H1 (cell line): ENCODE measurements around the gene FBP1. TPM values are rescaled to one million over a fixed set of nuclear protein-coding genes. Genes with fewer than 3 reads are reported as not detected.

Experiments
- CTCF ChIA-PET: fragments of 300-600 bp; sonication (Branson Sonifier 250); formaldehyde crosslinking; loops from one replicate; lab custom pipeline; 2021; ENCODE audit not compliant: partially characterized antibody; lab: Charles Lee
- POLR2A ChIA-PET: fragments of 300-600 bp; sonication (Branson Sonifier 250); formaldehyde crosslinking; loops from one replicate; lab custom pipeline; 2021; ENCODE audit warnings: inconsistent platforms; ENCODE audit not compliant: partially characterized antibody; lab: Charles Lee
- DNase-seq, 2 experiments: peaks; one replicate each; pipeline versions ENCODE4 v3.0.0 to v3.0.0-alpha.2; 2010 to 2022; ENCODE audit warnings: low spot score in 2 of 2, low read depth in 1 of 2, mixed read lengths in 1 of 2
- FAIRE-seq: peaks from 2 replicates; lab custom pipeline; 2011; peaks lifted over from hg19 to GRCh38; lab: Jason Lieb, UNC
- H2AFZ ChIP-seq: 2 replicates; pipeline ENCODE4 v1.8.1; 2012; ENCODE audit warnings: low read length, inconsistent platforms
- H2AK5ac ChIP-seq: 2 replicates; pipeline ENCODE4 v1.6.1; 2013; ENCODE audit warnings: low read depth, low read length
- H2BK120ac ChIP-seq: replicated peaks from 2 replicates; pipeline ENCODE3; 2013; ENCODE audit warnings: low read depth, low read length, inconsistent platforms
- H2BK12ac ChIP-seq: 2 replicates; pipeline ENCODE4 v1.6.1; 2013; ENCODE audit warnings: low read depth, low read length
- H2BK15ac ChIP-seq: 2 replicates; pipeline ENCODE4 v1.6.1; 2013; ENCODE audit warnings: low read length
- H2BK20ac ChIP-seq: 2 replicates; pipeline ENCODE4 v1.6.1; 2013; ENCODE audit warnings: low read length
- H2BK5ac ChIP-seq: 2 replicates; pipeline ENCODE4 v1.6.1; 2013; ENCODE audit warnings: low read depth, low read length
- H3K14ac ChIP-seq: 2 replicates; pipeline ENCODE4 v1.6.1; 2013; ENCODE audit warnings: inconsistent platforms; ENCODE audit not compliant: insufficient read length
- H3K18ac ChIP-seq: 2 replicates; pipeline ENCODE4 v1.6.1; 2013; ENCODE audit warnings: low read length; ENCODE audit errors: extremely low read depth
- H3K23ac ChIP-seq: 2 replicates; pipeline ENCODE4 v1.6.1; 2013; ENCODE audit warnings: inconsistent platforms; ENCODE audit not compliant: insufficient read length
- H3K23me2 ChIP-seq: 2 replicates; pipeline ENCODE4 v1.6.1; 2013; ENCODE audit warnings: low read depth, low read length
- H3K27ac ChIP-seq: 2 replicates; pipeline ENCODE4 v1.6.1; 2011; ENCODE audit warnings: low read depth, low read length, inconsistent platforms
- H3K27me3 ChIP-seq, 4 experiments: replicated peaks in 1 of 4; 1 replicate in 1 of 4; 2 replicates in 3 of 4; pipeline versions ENCODE4 v1.6.1 to v1.8.1; 2011 to 2013; ENCODE audit warnings: low read length in 3 of 4, mild to moderate bottlenecking in 3 of 4, inconsistent platforms in 2 of 4, mixed read lengths in 2 of 4, moderate library complexity in 1 of 4; ENCODE audit not compliant: control insufficient read depth in 3 of 4, insufficient read depth in 3 of 4; ENCODE audit errors: extremely low read depth in 1 of 4
- H3K36me3 ChIP-seq, 4 experiments: 2 replicates each; pipeline versions ENCODE4 v1.6.1 to v1.8.1; 2011 to 2013; ENCODE audit warnings: mild to moderate bottlenecking in 4 of 4, low read length in 3 of 4, moderate library complexity in 2 of 4, control low read depth in 1 of 4, inconsistent platforms in 1 of 4; ENCODE audit not compliant: insufficient read depth in 4 of 4, control insufficient read depth in 2 of 4
- H3K4ac ChIP-seq: replicated peaks from 2 replicates; pipeline ENCODE3; 2013; ENCODE audit warnings: low read length, low read depth, mixed read lengths, inconsistent platforms; ENCODE audit not compliant: insufficient read length
- H3K4me1 ChIP-seq, 4 experiments: replicated peaks in 1 of 4; 1 replicate in 1 of 4; 2 replicates in 3 of 4; pipeline versions ENCODE4 v1.6.1 to v1.8.1; 2011 to 2013; ENCODE audit warnings: low read length in 3 of 4, inconsistent platforms in 2 of 4, mixed read lengths in 1 of 4; ENCODE audit not compliant: insufficient read depth in 4 of 4, control insufficient read depth in 3 of 4
- H3K4me2 ChIP-seq, 2 experiments: 2 replicates each; pipeline versions ENCODE4 v1.6.1 to v1.8.1; 2011 to 2013; ENCODE audit warnings: low read depth in 2 of 2, low read length in 2 of 2, control low read depth in 1 of 2, inconsistent platforms in 1 of 2, mild to moderate bottlenecking in 1 of 2; ENCODE audit not compliant: insufficient read depth in 1 of 2
- H3K4me3 ChIP-seq, 4 experiments: fragments of 200-600, 300-600 bp in 1 of 4; sonication (generic), shearing (Covaris generic), sonication (Bioruptor Twin) in 1 of 4; 2 replicates each; pipeline versions ENCODE4 v1.5.1 to v1.8.1; 2011 to 2016; ENCODE audit warnings: low read length in 4 of 4, low read depth in 3 of 4, control low read depth in 2 of 4, inconsistent platforms in 2 of 4, mild to moderate bottlenecking in 2 of 4, mixed read lengths in 1 of 4, moderate library complexity in 1 of 4; ENCODE audit not compliant: insufficient read depth in 2 of 4; ENCODE audit errors: extremely low read depth in 1 of 4
- H3K56ac ChIP-seq: replicated peaks from 2 replicates; pipeline ENCODE3; 2013; ENCODE audit warnings: low read depth, mild to moderate bottlenecking, mixed read lengths, low read length, inconsistent platforms; ENCODE audit not compliant: insufficient read length
- H3K79me1 ChIP-seq: 2 replicates; pipeline ENCODE4 v1.6.1; 2013; ENCODE audit warnings: low read depth, low read length, control low read depth
- H3K79me2 ChIP-seq, 2 experiments: 2 replicates each; pipeline versions ENCODE4 v1.6.1 to v1.8.1; 2012 to 2013; ENCODE audit warnings: low read length in 2 of 2, mild to moderate bottlenecking in 2 of 2, inconsistent platforms in 1 of 2; ENCODE audit not compliant: insufficient read depth in 2 of 2, control insufficient read depth in 1 of 2
- H3K9ac ChIP-seq, 4 experiments: replicated peaks in 1 of 4; 1 replicate in 1 of 4; 2 replicates in 3 of 4; pipeline versions ENCODE4 v1.6.1 to v1.8.1; 2011 to 2013; ENCODE audit warnings: low read depth in 3 of 4, low read length in 3 of 4, control low read depth in 2 of 4, mild to moderate bottlenecking in 2 of 4, moderate library complexity in 2 of 4, inconsistent platforms in 1 of 4; ENCODE audit errors: extremely low read depth in 1 of 4
- H3K9me3 ChIP-seq, 2 experiments: 2 replicates each; pipeline versions ENCODE4 v1.6.1 to v1.8.1; 2012 to 2013; ENCODE audit warnings: mild to moderate bottlenecking in 2 of 2, moderate library complexity in 2 of 2, control low read depth in 1 of 2, inconsistent platforms in 1 of 2, low read depth in 1 of 2, low read length in 1 of 2, mixed read lengths in 1 of 2; ENCODE audit not compliant: insufficient read depth in 2 of 2
- H4K20me1 ChIP-seq, 2 experiments: replicated peaks in 1 of 2; 2 replicates each; pipeline versions ENCODE3 to v1.8.1; 2011 to 2013; ENCODE audit warnings: inconsistent platforms in 2 of 2, low read length in 2 of 2, mild to moderate bottlenecking in 1 of 2; ENCODE audit not compliant: insufficient read depth in 2 of 2, control insufficient read depth in 1 of 2
- H4K5ac ChIP-seq: 2 replicates; pipeline ENCODE4 v1.6.1; 2013; ENCODE audit warnings: low read length, low read depth, mixed read lengths, inconsistent platforms; ENCODE audit not compliant: insufficient read length
- H4K8ac ChIP-seq: 2 replicates; pipeline ENCODE4 v1.8.0; 2013; ENCODE audit warnings: mild to moderate bottlenecking, moderate library complexity, low read length, inconsistent platforms; ENCODE audit not compliant: insufficient read depth; ENCODE audit errors: extremely low read depth
- H4K91ac ChIP-seq: replicated peaks from 2 replicates; pipeline ENCODE3; 2013; ENCODE audit warnings: low read length, mixed read lengths, inconsistent platforms; ENCODE audit not compliant: insufficient read length
- ASH2L ChIP-seq: fragments of 200-600, 300-600 bp; sonication (generic); IDR thresholded peaks from one replicate; pipeline ENCODE4 v1.7.1; 2017; ENCODE audit warnings: low read length
- BACH1 ChIP-seq: IDR thresholded peaks from 2 replicates; pipeline ENCODE4 v1.6.1; 2012; ENCODE audit warnings: low read length, improper control_type of control experiment
- CEBPB ChIP-seq: IDR thresholded peaks from 2 replicates; pipeline ENCODE4 v1.6.1; 2012; ENCODE audit warnings: low read depth, low read length
- CHD2 ChIP-seq: IDR thresholded peaks from 2 replicates; pipeline ENCODE4 v1.6.1; 2012; ENCODE audit warnings: low read length, improper control_type of control experiment
- E2F6 ChIP-seq: IDR thresholded peaks from 2 replicates; pipeline ENCODE4 v1.6.1; 2012; ENCODE audit warnings: inconsistent platforms
- EZH2 ChIP-seq: fragments of 200-600 bp; sonication (generic); IDR thresholded peaks from 2 replicates; pipeline ENCODE4 v1.7.1; 2012; ENCODE audit warnings: low read depth, mild to moderate bottlenecking, moderate library complexity, low read length, inconsistent platforms; ENCODE audit not compliant: severe bottlenecking
- GABPA ChIP-seq: IDR thresholded peaks from 2 replicates; pipeline ENCODE4 v1.6.1; 2011; ENCODE audit warnings: mild to moderate bottlenecking, low read length, moderate library complexity, borderline replicate concordance; ENCODE audit not compliant: insufficient read depth
- GTF2F1 ChIP-seq: IDR thresholded peaks from 2 replicates; pipeline ENCODE4 v1.6.1; 2012; ENCODE audit warnings: low read depth, low read length, improper control_type of control experiment, borderline replicate concordance
- HDAC6 ChIP-seq: IDR thresholded peaks from one replicate; pipeline ENCODE4 v1.7.1; 2012; ENCODE audit warnings: low read depth, mild to moderate bottlenecking, inconsistent platforms, low read length, moderate library complexity
- JUND ChIP-seq: IDR thresholded peaks from 2 replicates; pipeline ENCODE4 v1.6.1; 2011; ENCODE audit warnings: mild to moderate bottlenecking, improper control_type of control experiment, low read length
- POLR2A ChIP-seq, 2 experiments: IDR thresholded peaks; 1 replicate in 1 of 2; 2 replicates in 1 of 2; pipeline ENCODE4 v1.6.1; 2011; ENCODE audit warnings: low read depth in 2 of 2, low read length in 2 of 2, mild to moderate bottlenecking in 2 of 2; ENCODE audit errors: control extremely low read depth in 1 of 2
- RAD21 ChIP-seq, 2 experiments: IDR thresholded peaks in 1 of 2; conservative IDR thresholded peaks in 1 of 2; 2 replicates each; pipeline ENCODE4 v1.6.1; 2011; ENCODE audit warnings: low read depth in 2 of 2, low read length in 2 of 2, improper control_type of control experiment in 1 of 2, inconsistent platforms in 1 of 2, mild to moderate bottlenecking in 1 of 2, moderate library complexity in 1 of 2
- WGBS, 2 experiments: shearing (Covaris generic) in 1 of 2; methylation state at CpG; one replicate each; pipeline versions ENCODE4 v1.1.6 to v1.1.7; 2013 to 2015; ENCODE audit warnings: low lambda C conversion rate in 2 of 2, mixed read lengths in 2 of 2, inconsistent platforms in 1 of 2, low coverage in 1 of 2, missing lambda C conversion rate in 1 of 2; ENCODE audit not compliant: insufficient replicate concordance in 2 of 2, insufficient coverage in 1 of 2, insufficient read length in 1 of 2; ENCODE audit errors: extremely low coverage in 1 of 2, missing lambda C conversion rate in 1 of 2; 5-methylcytosine and 5-hydroxymethylcytosine counted together
- polyA plus RNA-seq, 7 experiments: library from polyadenylated mRNA; depleted of rRNA in 3 of 7; stranded (reverse) in 5 of 7; unstranded in 2 of 7; fragments of >200 nt in 5 of 7; fragments of 200-250 nt in 2 of 7; gene quantifications; 1 replicate in 5 of 7; 2 replicates in 1 of 7; 4 replicates in 1 of 7; pipeline versions ENCODE4 v1.2.1 to v1.2.3, GENCODE V29; 2011 to 2013; ENCODE audit warnings: missing spikeins in 2 of 7, mixed read lengths in 2 of 7
- total RNA-seq: library from RNA; stranded (reverse); fragmentation: NEBNext Ultra II Directional; extraction: Animal tissue kit (Norgen Biotek cat#: 25700); gene quantifications from 2 replicates; pipeline ENCODE4 v1.2.1, GENCODE V29; 2021

FBP1 gene
- total and polyA plus RNA-seq, 2 of the 8 experiments (the other 6 are each of a cell fraction or from before 2014, with no cell fraction given), result 1.0 to 4.1 TPM

DNA sequence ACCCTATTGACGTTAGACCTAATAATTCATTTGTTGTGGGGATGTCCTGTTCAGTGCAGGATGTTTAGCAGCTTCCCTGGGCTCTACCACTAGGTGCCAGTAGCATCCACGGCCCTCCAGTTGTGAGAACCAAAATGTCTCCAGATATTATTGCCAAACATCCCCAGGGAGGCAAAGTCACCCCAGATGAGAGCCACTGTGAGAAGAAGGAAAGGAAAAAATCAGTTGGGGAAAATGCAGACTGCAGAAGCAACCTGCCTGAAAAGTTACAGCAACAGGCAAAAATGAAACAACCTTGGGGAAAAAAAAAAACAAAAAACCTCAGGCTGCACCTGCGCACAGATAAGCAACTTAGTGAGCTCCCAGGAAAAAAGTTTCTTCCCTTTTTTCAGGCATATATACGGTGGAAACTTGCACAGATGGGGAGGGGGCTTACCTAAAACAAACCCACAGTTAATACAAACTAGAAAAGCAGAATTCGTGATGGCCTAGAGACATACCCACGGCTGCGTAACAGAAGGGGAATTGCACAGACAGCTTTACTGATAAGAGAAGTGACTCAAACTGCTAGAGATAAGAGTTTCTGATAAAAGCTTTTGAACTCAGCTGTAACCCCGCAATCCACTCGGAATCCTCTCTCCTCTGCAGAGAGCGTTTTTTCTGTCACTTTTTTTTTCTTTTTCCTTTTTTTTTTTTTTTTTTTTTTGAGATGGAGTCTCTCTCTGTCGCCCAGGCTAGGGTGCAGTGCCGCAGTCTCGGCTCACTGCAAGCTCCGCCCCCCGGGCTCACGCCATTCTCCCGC, 29.8 kb upstream of the FBP1 start:
- POLR2A ChIA-PET, result interaction anchor here (0.7 to 1.2 kb wide), 2 partner anchors 12 to 92 kb away, joined by 3 read pairs; no protein-coding TSS in a partner anchor
- no peak overlapping the region for H2AFZ ChIP-seq
- no peak for TF ChIP-seq CHD2
- no peak for TF ChIP-seq BACH1
- no peak for TF ChIP-seq GABPA
- TF ChIP-seq HDAC6, result no peak
- no peak for TF ChIP-seq JUND
- TF ChIP-seq GTF2F1, result no peak
- TF ChIP-seq E2F6, result no peak
- peak; percentile 77 to 85 for TF ChIP-seq RAD21 (IDR thresholded peaks at IDR 0.05 in 1 of 2, conservative IDR thresholded peaks at IDR 0.05 in 1 of 2; ENCODE audit: low read depth in 2 of 2, low read length in 2 of 2)
- no peak for TF ChIP-seq POLR2A (IDR thresholded peaks at IDR 0.05; ENCODE audit: control extremely low read depth in 1 of 2, low read depth in 2 of 2, low read length in 2 of 2)
- no peak for TF ChIP-seq ASH2L
- TF ChIP-seq CEBPB, result peak; percentile 62; the same call in 1 of the 2 replicates
- TF ChIP-seq EZH2, result no peak

More for the DNA sequence above, 29.8 kb upstream of the FBP1 start:
- Histone ChIP-seq H3K4me3 (no peak overlapping the region), H3K79me2 (no peaks in the 10 kb centered on the region), H2BK120ac (no peak overlapping the region), H2BK5ac (no peak overlapping the region), H2AK5ac (no peak overlapping the region), H2BK12ac (no peak overlapping the region), H3K23me2 (no peaks in the 10 kb centered on the region), H3K56ac (no peak overlapping the region), H2BK20ac (no peak overlapping the region), H3K18ac (no peak overlapping the region), H3K27ac (no peak overlapping the region), H4K91ac (no peak overlapping the region), H3K9ac (no peak overlapping the region), H3K27me3 (no peaks in the 10 kb centered on the region), H3K14ac (no peak overlapping the region), H4K20me1 (no peaks in the 10 kb centered on the region), H3K9me3 (no peaks in the 10 kb centered on the region; a peak in 1 of 4 replicates), H3K23ac (no peak overlapping the region), H3K4ac (no peak overlapping the region), H3K36me3 (no peaks in the 10 kb centered on the region), H3K4me2 (no peak overlapping the region), H2BK15ac (no peak overlapping the region), H4K8ac (no peak overlapping the region), H3K79me1 (no peaks in the 10 kb centered on the region), H3K4me1 (no peaks in the 10 kb centered on the region), H4K5ac (no peak overlapping the region)
- no peak for DNase-seq
- CTCF ChIA-PET, result interaction anchor here (0.5 to 3.3 kb wide), 30 partner anchors 8 to 499 kb away, joined by 3 to 28 read pairs (median 4); no protein-coding TSS in a partner anchor
- FAIRE-seq, result peak; percentile 78
- WGBS, 2 experiments, result 82% methylated on average over 15 of the region's 17 CpGs; no CpG with 5 or more reads in 1 of the 2 experiments
